Psoas muscle (tissue), 8 donors: ENCODE measurements around the gene POLR3E. TPM values are rescaled to one million over a fixed set of nuclear protein-coding genes. Genes with fewer than 3 reads are reported as not detected.

ENCODE experiments used
- ATAC-seq, 4 donors: fragments of 200-7000 bp; cut with Tn5 transposase; one replicate each; pipeline ENCODE4 v1.9.1; 2020; ENCODE audit warnings: moderate library complexity in 3 of 4, mild to moderate bottlenecking in 2 of 4
- DNase-seq, 2 donors: peaks; one replicate each; pipeline ENCODE4 v3.0.0-alpha.2; 2020
- H3K27ac ChIP-seq: fragments of 200-600 bp; one replicate; pipeline ENCODE4 v1.8.0; 2022
- H3K27me3 ChIP-seq, 3 donors: fragments of 200-600 bp in 1 of 3; one replicate each; pipeline versions ENCODE4 v1.6.1 to v1.8.0; 2013 to 2022; ENCODE audit warnings: low read length in 2 of 3, mild to moderate bottlenecking in 2 of 3, moderate library complexity in 1 of 3; ENCODE audit not compliant: insufficient read depth in 3 of 3
- H3K36me3 ChIP-seq, 2 donors: fragments of 200-600 bp in 1 of 2; one replicate each; pipeline versions ENCODE4 v1.6.1 to v1.8.0; 2013 to 2022; ENCODE audit warnings: low read depth in 1 of 2, mild to moderate bottlenecking in 1 of 2, moderate library complexity in 1 of 2; ENCODE audit not compliant: insufficient read depth in 1 of 2
- H3K4me1 ChIP-seq: fragments of 200-600 bp; one replicate; pipeline ENCODE4 v1.8.0; 2022
- H3K4me3 ChIP-seq: fragments of 200-600 bp; one replicate; pipeline ENCODE4 v1.8.0; 2022; ENCODE audit warnings: mild to moderate bottlenecking
- H3K9me3 ChIP-seq: fragments of 200-600 bp; one replicate; pipeline ENCODE4 v1.8.0; 2022
- CTCF ChIP-seq: fragments of 200-600 bp; IDR thresholded peaks from one replicate; pipeline ENCODE4 v1.8.0; 2022; ENCODE audit warnings: antibody characterized with exemption
- WGBS, 3 donors: extraction: QIAGEN DNeasy Blood & Tissue Kit; methylation state at CpG; one replicate each; pipeline versions ENCODE4 v1.1.6 to v1.1.7; 2013; 5-methylcytosine and 5-hydroxymethylcytosine counted together
- intact Hi-C, 2 donors: fragments of 100-400 bp; cut with DNase I; formaldehyde crosslinking; loops; one replicate each; pipeline versions ENCODE4 v1.11.0 to v1.14.2; 2022
- polyA plus RNA-seq, 3 donors: library from polyadenylated mRNA; stranded (reverse); fragments of 200-250 nt; gene quantifications; one replicate each; pipeline ENCODE4 v1.2.3, GENCODE V29; 2013
- total RNA-seq, 4 donors: library from RNA; stranded (reverse); fragmentation: NEBNext Ultra II Directional in 2 of 4; extraction: Animal tissue kit (Norgen Biotek cat#: 25700) in 2 of 4; gene quantifications; one replicate each; pipeline versions ENCODE4 v1.2.1 to v1.2.4, GENCODE V29; 2021 to 2023
- donor health status: healthy with polysubstance abuse.
- donor health status: DM: no; HTN: no; CAD: no; lungs with moderate emphysema.
- donor health status: Bipolar disorder and iron deficiency.
- donor health status: healthy.
- donor health status: DM: yes; HTN: yes; CAD: no.
- donor health status: DM: no; HTN: no; CAD: no.
- donor health status: DM: no; HTN: no; CAD: no.
- donor health status: DM: yes; HTN: yes; CAD: no.

POLR3E gene
- total and polyA plus RNA-seq, 7 donors: 45.6 to 119 (median 90.1) TPM

GRCh38 chr16:22336581-22336980 lies 39.4 kb downstream of the POLR3E start:
- no peak overlapping the region for H3K27ac ChIP-seq
- peaks cover 20 to 48% of the 10 kb centered on the region in 2 donors for H3K36me3 ChIP-seq
- peaks cover 15% of the 10 kb centered on the region for H3K9me3 ChIP-seq
- no peak for TF ChIP-seq CTCF
- ATAC-seq (no peak), DNase-seq (no peak)
- intact Hi-C loops: no loop called here
- no peak overlapping the region for H3K4me3 ChIP-seq
- H3K4me1 ChIP-seq: no peaks in the 10 kb centered on the region
- H3K27me3 ChIP-seq: no peaks in the 10 kb centered on the region

- TF ChIP-seq CTCF: no peak
- Histone ChIP-seq H3K36me3 (peaks cover 17 to 43% of the 10 kb centered on the region in 2 donors), H3K9me3 (peaks cover 15% of the 10 kb centered on the region), H3K4me3 (no peak overlapping the region), H3K4me1 (no peaks in the 10 kb centered on the region), H3K27me3 (no peaks in the 10 kb centered on the region), H3K27ac (no peak overlapping the region)
- intact Hi-C loops: no loop called here
- DNase-seq (no peak), ATAC-seq (no peak)
These were observed 39.8 kb downstream of the POLR3E start for GRCh38 chr16:22337045-22337444.

- no peak for ATAC-seq
- Histone ChIP-seq H3K27me3 (no peaks in the 10 kb centered on the region), H3K4me1 (no peaks in the 10 kb centered on the region), H3K27ac (no peak overlapping the region), H3K9me3 (peaks cover 15% of the 10 kb centered on the region), H3K4me3 (no peak overlapping the region), H3K36me3 (peaks cover 13 to 34% of the 10 kb centered on the region in 2 donors)
- no peak for DNase-seq
- 93 to 94% (median 93%) methylated on average over 4 of the region's 4 CpGs for WGBS, 3 donors
- no peak for TF ChIP-seq CTCF
- intact Hi-C loops: no loop called here
These were observed 40.8 kb downstream of the POLR3E start for GRCh38 chr16:22337849-22338635.

GRCh38 chr16:22340945-22341344 lies 43.7 kb downstream of the POLR3E start:
- no peaks in the 10 kb centered on the region for H3K4me1 ChIP-seq
- H3K9me3 ChIP-seq: peaks cover 15% of the 10 kb centered on the region
- H3K36me3 ChIP-seq: peaks cover 3 to 8% of the 10 kb centered on the region in 2 donors
- no peak overlapping the region for H3K4me3 ChIP-seq
- H3K27ac ChIP-seq: no peak overlapping the region
- intact Hi-C loops: no loop called here
- DNase-seq (no peak), ATAC-seq (no peak)
- H3K27me3 ChIP-seq: no peaks in the 10 kb centered on the region
- no peak for TF ChIP-seq CTCF

- no peak overlapping the region for H3K27ac ChIP-seq
- peaks cover 0 to 15% of the 10 kb centered on the region in 2 donors for H3K36me3 ChIP-seq
- no peaks in the 10 kb centered on the region for H3K27me3 ChIP-seq
- TF ChIP-seq CTCF: no peak
- no peak overlapping the region for H3K4me3 ChIP-seq
- no peaks in the 10 kb centered on the region for H3K4me1 ChIP-seq
- H3K9me3 ChIP-seq: peaks cover 12% of the 10 kb centered on the region
- intact Hi-C loops: no loop called here
- DNase-seq (no peak), ATAC-seq (no peak)
- WGBS, 3 donors: 96 to 100% (median 98%) methylated on average over 2 of the region's 2 CpGs
These were observed 44.9 kb downstream of the POLR3E start for GRCh38 chr16:22342082-22342481.
